Measurements from ENCODE around the gene PKN1.
"Not testable (repeated sequence)": the region's sequence is repeated elsewhere in the genome, so short reads cannot be mapped to it uniquely, and the experiment has no call there.

Gene PKN1

DNA sequence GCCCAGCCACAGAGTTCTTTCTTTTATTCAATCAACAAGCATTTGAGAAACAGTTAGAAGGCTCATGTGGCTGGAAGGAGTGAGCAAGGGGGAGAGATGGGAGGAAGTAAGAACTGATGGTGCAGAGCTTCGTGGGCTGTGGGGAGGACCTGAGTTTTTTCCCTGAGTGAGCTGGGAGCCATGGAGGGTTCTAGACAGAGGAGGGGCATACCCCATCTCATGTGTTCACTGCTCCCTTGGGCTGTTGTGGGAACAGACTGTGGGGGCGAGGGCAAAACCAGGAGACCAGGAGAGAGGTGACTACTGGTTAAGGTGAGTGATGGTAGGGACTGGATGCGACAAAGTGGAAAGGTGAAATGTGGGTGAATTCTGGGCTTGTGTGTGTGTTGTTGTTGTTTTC, 2.4 kb upstream of the PKN1 start:
- DNase-seq (ENCODE audit: low spot score), result no peak

DNA sequence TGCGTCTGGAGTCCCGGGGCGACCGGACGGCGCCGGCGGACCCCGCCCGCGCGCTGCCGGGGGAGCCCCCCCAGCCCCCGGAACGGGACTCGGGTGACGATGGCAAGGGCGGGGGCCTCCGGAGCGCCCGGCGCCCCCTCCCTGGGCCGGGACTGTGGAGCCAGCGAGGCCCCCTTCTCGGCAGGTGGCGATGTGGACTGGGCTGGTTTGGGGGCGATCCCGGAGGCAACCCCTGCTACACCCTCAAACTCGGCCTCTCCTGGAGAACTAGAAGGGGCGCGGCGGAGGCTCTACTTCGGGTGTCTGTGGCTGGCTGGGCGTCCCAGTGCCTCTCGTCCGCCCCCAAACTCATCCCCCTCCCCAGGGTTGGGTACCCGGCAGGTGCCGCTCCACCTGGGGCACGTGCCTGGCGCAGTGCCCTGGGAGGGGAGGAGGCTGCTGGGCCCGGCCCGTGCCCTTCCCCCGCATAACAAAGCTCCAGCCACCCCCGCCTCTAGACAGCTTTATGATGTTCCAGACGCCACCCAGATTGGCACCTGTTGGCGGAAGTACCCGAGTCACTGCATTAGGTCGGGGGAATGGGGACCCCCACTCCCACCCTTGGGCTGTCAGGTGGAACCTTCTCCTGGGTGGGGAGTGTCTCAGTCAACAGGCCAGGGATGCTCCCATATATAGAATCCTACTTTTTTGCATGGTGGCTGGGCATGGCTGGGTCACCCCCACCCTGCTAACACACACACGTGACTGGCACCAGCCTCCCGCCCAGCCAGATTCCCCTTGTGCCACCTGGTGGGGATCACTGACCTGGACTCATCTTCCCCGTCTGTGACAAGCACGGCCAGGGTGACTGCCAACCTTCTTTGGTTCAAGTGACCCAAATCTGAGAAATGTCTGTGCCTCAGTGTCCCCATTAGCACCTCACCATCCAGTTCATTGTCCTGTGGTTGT, 722 bp downstream of the PKN1 start:
- no peak for DNase-seq (ENCODE audit: low spot score)

DNA sequence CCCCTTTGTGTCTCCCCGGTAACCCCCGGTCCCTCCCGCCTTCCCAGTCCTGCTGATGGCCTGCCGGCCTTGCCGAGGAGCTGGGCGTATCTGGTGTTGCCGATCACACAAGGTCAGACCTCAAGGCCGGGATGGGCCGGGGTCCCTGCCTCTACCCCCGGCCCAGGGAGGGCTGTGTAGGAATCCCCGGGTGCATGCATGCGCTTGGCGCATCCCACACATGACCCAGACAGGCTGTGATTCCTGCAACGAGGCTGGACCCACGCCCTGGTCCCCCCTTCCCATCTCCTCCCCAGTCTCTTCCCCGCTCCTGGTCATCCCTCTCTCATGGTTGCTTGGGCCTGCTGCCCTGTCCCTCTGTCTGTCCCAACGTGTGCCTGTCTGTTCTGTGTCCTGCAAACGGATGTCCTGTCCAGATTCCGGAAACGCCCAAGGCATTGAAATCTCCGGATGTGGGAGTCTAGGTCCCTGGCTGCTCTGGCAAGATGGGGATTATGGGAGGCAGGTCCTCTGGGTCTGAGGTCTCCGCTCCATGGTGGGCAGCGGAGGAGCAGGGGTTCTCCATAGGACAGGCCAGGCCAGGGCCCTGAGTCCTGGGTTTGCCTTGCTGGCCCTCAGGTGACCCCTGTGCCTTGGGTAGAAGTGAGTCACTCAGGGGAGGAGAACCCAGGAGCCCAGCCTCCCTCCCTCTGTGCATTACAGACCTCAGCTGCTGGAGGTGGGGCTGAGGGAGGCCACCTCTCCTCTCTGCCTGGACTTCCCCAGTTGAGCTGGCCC, 1.6 kb downstream of the PKN1 start:
- no peak for DNase-seq (ENCODE audit: low spot score)

DNA sequence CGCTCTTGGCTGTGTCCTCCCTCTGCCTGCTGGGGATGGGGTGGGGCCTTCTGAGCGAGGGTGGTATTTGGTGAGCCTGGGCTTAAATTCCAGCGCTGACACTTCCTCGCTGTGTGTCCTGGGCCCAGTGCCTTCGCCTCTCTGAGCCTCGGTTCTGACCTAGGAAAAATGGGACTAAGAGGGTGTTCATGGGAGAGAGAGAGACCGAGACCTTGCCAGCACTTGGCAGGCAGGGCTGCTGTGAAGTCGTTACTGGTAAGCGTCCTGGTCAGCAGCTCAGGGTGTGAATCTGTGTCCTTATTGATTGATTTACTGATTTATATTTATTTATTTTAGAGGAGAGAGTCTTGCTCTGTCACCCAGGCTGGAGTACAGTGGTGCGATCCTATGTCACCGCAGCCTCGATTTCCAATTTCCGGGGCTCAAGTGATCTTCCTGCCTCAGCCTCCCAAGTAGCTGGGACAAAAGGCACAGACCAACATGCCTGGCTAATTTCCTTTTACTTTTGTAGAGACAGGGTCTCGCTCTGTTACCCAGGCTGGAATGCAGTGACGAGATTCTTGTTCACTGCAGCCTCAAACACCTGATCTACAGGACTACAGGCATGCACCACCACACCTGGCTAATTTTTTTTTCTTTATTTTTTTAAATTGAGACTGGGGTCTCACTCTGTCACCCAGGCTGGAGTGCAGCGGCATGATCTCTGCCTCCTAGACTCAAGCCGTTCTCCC, 2.4 kb downstream of the PKN1 start:
- no peak for DNase-seq (ENCODE audit: low spot score)

DNA sequence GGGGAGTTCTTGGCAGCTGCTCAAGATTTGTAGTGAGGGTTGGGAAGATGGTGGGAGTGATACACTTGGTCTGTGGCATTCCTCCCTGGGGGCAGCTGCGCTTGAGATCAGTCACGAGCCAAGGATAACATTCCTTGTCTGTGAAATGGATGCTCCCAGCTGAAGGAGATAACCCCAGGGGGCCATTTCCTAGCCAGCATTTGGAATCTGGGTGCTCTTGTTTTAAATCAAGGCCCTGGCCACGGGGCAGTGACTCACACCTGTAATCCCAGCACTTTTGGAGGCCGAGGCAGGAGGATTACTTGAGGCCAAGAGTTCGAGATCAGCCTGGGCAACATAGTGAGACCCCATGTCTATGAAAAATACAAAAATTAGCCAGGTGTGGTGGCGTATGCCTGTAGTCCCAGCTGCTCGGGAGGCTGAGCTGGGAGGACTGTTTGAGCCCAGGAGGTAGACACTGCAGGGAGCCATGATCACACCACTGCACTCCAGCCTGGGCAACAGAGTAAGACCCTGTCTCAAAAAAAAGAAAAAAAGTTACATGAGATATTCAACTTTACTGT, 4.6 kb downstream of the PKN1 start:
- DNase-seq (ENCODE audit: low spot score), result no peak

DNA sequence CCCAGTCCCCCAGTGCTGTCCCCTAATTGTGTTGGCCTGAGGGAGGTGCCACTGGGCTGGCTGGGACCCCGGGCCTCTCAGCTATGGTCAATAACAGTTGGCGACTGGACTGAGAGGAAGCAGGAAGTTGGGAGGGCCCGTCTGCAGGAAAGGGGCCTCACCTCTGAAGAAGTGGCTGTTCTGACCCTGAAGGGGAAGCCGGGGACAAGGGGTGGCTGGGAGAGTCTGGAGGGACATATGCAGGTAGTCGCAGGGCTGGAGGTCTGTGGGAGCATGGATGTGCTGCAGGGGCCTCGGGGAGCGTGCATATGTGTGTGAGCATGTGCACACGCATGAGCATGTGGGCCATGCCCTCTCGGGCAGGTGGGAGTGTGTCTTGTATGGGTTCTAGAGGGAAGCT, 5.9 kb downstream of the PKN1 start:
- no peak for DNase-seq (ENCODE audit: low spot score)

DNA sequence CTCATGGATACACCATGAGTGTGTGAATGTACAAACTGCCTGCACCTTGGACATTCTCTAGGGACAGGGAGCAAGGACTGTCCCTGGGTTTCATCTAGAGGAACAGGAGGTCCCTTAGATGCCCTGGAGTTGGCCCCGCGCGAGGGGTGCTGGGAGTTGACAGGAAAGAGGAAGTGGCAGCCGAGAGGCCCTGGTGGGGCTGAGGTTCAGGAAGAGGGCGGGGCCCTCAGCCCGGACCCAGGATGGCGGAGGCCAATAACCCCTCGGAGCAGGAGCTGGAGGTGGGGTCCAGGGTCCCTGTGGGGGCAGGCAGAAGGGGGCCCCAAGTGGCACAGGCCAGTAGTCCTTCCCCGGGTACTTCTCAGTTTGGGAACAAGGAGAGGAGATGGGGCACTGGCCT, 6.9 kb downstream of the PKN1 start:
- DNase-seq (ENCODE audit: low spot score), result peak; percentile 36

DNA sequence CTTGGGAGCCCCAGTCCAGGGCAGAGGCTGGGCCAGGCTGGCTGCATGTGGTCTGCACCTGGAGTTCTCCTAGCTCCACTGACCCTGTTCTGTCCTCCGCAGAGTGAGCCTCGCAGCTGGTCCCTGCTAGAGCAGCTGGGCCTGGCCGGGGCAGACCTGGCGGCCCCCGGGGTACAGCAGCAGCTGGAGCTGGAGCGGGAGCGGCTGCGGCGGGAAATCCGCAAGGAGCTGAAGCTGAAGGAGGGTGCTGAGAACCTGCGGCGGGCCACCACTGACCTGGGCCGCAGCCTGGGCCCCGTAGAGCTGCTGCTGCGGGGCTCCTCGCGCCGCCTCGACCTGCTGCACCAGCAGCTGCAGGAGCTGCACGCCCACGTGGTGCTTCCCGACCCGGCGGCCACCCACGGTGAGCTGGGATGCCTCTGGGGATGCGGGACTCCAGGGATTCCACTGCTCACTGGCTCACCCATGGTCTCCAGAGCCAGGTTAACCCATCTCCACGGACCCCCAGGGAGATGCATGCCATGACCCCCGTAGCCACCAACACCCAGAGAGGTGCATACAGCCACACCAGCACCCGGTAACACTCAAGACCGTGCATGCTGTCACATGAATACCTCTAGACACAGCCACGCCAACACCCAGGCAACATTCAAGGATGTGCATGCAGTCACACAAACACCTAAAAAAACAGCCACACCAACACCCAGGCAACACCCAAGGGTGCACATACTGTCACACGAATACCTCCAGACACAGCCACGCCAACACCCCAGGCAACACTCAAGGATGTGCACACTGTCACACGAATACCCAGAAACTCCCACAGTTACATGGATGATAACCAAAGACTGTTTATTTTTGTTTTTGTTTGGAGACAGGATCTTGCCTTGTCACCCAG, 8.2 kb downstream of the PKN1 start:
- DNase-seq (ENCODE audit: low spot score), result no peak

DNA sequence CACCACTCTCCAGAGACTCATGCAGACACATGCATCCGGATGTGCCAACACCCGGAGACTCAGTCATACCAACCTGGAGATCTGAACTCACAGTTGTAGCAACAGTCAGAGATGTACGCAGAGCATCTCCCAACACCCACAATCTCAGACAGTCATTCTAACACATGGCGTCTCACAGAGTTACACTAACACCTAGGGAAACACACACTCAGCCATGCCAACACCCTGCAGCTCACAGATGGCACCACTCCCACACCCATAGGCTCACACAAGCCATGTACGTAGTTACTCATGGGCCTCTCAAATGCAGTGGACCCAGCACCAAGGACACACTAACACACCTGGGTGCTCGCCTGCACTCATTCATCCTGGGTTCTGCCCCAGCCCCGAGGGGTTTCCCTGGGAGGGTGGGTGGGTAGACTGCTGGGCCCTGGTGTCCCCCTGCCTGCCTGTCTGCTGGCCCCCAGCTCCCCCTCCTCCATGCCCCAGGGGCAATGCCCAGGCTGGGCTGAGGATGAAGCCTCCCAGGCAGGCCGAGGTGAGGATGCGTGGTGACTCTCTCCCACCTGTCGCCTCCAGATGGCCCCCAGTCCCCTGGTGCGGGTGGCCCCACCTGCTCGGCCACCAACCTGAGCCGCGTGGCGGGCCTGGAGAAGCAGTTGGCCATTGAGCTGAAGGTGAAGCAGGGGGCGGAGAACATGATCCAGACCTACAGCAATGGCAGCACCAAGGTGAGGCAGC, 10.0 kb downstream of the PKN1 start:
- DNase-seq (ENCODE audit: low spot score), result no peak

DNA sequence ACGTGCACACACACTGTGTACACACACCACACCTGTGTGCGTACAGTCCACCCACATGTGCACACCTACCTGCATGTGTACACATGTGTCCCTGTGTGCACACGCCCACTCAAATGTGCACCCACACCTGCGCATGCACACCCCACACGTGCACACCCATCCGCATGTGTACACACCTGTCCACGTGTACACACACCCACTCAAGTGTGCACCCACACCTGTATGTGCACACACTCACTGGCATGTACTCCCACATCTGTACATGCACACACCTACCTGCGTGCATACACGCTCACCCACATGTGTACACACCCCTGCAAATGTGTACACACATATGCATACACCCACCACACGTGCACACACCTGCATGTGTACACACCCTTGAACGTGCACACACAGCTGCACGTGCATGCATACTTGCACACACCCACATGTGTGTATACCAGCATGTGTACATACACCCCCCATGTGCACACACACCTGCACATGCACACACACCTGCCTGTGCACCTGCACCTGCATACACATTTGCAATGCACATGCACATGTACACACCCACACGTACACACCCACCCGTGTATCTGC, 10.6 kb downstream of the PKN1 start:
- DNase-seq (ENCODE audit: low spot score), result no peak

DNA sequence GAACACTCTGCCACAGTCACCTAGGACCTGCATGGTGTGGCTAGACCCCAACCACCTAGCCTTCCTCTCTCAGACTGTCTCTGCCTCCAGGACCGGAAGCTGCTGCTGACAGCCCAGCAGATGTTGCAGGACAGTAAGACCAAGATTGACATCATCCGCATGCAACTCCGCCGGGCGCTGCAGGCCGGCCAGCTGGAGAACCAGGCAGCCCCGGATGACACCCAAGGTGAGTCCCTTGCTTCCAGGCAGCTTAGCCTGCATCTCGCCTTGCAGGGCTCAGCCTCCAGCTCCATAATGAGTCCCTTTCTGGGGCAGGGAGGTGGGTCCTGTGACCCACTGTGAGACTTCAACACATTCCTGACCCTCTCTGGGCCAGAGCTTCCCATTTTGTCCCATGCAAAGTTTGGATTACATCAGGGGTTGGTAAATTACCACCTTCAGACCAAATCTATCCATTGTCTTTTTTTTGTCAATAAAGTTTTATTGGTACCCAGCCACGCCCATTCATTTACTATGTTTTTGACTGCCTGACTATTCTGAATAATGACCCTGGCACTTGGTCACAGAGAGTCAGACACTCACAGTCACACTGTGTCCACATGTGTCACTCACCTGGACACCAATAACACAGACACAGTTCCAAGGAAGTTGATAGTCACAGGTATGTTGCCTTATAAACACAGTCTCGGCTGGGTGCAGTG, 13.4 kb downstream of the PKN1 start:
- DNase-seq (ENCODE audit: low spot score), result no peak

DNA sequence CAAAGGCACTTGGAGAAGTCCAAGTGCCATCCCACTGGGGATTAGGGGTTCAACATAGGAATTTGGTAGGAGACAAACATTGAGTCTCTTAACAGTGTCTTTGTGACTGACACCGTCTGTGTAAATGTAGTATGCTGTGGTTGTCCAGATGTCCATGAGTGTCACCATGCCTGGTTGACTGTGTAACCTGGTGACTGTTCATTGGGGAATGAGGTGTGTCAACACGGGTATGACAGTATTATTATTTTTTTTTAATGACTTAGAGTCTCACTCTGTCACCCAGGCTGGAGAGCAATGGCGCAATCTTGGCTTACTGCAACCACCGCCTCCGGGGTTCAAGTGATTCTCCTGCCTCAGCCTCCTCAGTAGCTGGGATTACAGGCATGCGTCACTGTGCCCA, 16.2 kb downstream of the PKN1 start:
- no peak for DNase-seq (ENCODE audit: low spot score)

DNA sequence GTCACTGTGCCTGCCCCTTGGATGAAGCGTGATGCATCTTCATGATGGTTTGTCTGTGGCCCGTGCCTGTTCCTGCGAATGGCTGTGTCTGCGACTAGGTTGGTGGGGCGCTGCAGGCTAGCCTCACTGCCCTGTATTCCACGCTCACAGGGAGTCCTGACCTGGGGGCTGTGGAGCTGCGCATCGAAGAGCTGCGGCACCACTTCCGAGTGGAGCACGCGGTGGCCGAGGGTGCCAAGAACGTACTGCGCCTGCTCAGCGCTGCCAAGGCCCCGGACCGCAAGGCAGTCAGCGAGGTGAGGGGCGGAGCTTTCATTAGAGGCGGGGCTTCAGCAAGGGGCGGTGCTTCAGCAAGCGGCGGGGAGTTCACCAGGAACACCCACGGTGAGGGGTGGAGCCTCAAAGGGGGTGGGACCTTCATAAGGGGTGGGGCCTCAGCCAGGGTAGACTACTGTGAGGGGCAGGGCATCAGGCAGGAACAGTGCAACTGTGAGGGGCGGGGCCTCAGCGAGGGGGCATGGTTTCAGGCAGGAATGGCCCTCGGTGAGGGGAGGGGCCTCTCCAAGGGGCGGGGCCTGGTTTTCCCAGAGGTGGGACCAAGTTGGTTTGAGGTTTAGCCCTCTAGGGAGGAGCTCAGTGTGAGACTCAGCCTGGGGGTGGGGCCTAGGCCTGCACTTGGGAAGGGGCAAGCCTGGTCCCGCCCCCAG, 17.2 kb downstream of the PKN1 start:
- DNase-seq (ENCODE audit: low spot score), result peak; percentile 68

DNA sequence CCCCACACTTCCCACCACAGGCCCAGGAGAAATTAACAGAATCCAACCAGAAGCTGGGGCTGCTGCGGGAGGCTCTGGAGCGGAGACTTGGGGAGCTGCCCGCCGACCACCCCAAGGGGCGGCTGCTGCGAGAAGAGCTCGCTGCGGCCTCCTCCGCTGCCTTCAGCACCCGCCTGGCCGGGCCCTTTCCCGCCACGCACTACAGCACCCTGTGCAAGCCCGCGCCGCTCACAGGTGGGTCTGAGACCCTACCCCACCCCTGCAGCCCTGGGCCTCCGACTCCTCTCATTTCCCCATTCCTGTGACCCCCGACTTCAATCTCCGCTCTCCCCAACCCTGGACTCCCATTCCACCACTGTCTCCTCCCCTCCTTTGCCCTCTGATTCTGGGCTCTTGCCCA, 17.8 kb downstream of the PKN1 start:
- no peak for DNase-seq (ENCODE audit: low spot score)

DNA sequence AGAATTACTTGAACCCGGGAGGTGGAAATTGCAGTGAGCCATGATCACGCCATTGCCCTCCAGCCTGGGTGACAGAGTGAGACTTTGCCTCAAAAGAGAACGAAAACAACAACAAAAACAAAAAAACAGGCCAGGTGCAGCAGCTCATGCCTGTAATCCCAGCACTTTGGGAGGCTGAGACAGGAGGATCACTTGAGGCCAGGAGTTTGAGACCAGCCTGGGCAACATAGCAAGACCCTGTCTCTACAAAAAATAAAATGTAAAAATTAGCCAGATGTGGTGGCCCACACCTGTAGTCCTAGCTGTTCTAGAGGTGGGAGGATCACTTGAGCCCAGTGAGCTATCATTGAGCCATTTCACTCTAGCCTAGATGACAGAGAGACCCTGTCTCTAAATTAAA, 19.2 kb downstream of the PKN1 start:
- not testable (repeated sequence) for DNase-seq (ENCODE audit: low spot score)

DNA sequence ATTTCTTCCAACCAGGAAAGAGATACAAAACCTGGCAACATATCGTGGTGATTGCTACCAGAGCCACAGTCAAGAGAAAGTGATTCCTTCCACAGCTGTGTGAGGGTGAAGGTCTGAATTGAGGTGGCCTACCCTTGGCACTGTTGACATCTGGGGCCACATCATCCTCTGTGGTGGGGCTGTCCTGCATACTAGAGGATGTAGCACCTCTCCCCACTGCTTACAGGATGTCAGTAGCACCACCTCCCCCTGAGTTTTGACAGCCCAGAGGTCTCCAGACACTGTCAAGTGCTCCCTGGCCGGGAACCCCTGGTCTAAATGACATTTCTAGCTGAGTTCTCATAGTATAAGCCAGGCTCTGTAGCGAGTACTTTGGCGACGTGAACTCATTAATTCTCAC, 26.6 kb downstream of the PKN1 start:
- no peak for DNase-seq (ENCODE audit: low spot score)

DNA sequence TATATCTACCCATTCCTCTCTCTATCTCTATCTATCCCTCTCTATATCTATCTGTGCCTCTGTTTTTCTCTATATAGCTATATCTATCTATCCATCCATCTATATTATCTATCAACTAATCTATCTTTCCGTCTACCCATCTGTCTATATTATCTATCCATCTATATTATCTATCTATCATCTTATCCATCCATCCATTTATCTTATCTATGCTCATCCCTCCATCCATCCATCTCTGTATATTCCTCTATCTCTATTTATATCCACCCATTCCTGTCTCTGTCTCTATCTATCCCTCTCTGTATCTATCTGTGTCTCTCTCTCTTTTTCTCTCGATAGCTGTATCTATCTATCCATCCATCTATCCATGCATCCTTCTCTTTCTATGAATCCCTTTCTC, 27.8 kb downstream of the PKN1 start:
- no peak for DNase-seq (ENCODE audit: low spot score)

DNA sequence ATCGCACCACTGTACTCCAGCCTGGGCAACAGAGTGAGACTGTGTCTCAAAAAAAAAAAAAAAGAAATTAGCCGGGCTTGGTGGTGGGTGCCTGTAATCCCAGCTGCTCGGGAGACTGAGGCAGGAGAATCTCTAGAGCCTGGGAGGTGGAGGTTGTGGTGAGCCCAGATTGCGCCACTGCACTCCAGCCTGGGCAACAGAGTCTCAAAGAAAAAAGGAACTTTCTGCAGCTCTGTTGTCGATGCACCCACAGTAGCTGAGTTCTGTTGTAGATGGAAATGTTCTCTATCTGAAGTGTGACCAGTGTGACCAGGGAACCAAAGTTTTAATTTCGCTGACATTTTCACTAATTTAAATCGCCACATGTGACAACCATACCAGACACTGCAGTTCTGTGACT, 29.3 kb downstream of the PKN1 start:
- not testable (repeated sequence) for DNase-seq (ENCODE audit: low spot score)

DNA sequence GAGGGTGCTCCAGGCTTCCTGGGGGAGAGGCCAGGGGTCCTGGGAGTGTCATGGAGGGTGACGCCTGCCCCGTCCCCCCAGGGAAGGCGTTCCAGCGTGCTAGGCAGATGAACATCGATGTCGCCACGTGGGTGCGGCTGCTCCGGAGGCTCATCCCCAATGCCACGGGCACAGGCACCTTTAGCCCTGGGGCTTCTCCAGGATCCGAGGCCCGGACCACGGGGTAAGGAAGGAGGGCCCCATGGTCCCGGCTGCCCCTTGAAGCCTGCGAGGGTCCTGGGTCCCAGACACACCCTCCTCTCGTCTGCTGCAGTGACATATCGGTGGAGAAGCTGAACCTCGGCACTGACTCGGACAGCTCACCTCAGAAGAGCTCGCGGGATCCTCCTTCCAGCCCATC, 30.6 kb downstream of the PKN1 start:
- DNase-seq (ENCODE audit: low spot score), result no peak

Measured in hematopoietic multipotent progenitor cell treated with erythropoietin and hydrocortisone succinate and interleukin-3 and kit ligand, for 15 days (in vitro differentiated cells).